Erythroblast (primary cell): ENCODE results near the gene SPATA3.

Source experiments
- GATA1 ChIP-seq: IDR thresholded peaks from 2 replicates; pipeline ENCODE4 v1.6.1; 2011; ENCODE audit warnings: low read depth, mild to moderate bottlenecking, control low read depth, low read length, moderate library complexity
- POLR2A ChIP-seq: IDR thresholded peaks from 2 replicates; pipeline ENCODE4 v1.6.1; 2011; ENCODE audit warnings: mild to moderate bottlenecking, low read length

- TF ChIP-seq POLR2A (no peak), GATA1 (no peak)
These were observed 4.4 kb downstream of the SPATA3 start for GRCh38 chr2:231000211-231000904.
